Ovary (tissue), 3 donors: ENCODE measurements around the gene WWOX.

Source experiments
- POLR2A ChIP-seq: fragments of 450-650 bp; IDR thresholded peaks from one replicate; pipeline ENCODE4 v1.6.1; 2017; ENCODE audit warnings: antibody characterized with exemption, mild to moderate bottlenecking, moderate library complexity
- TF ChIP-seq, protein P1 (sequence below), 3 donors: fragments of 450-650 bp in 2 of 3; fragments of 200-600 bp in 1 of 3; IDR thresholded peaks; one replicate each; pipeline versions ENCODE4 v1.5.1 to v1.8.0; 2016 to 2022; ENCODE audit warnings: antibody characterized with exemption in 3 of 3, mild to moderate bottlenecking in 1 of 3
- donor health status: DM: no; HTN: no; CAD: no.

GRCh38 chr16:78599271-78599670 lies 499.8 kb downstream of the WWOX start:
- TF ChIP-seq, protein P1, sequence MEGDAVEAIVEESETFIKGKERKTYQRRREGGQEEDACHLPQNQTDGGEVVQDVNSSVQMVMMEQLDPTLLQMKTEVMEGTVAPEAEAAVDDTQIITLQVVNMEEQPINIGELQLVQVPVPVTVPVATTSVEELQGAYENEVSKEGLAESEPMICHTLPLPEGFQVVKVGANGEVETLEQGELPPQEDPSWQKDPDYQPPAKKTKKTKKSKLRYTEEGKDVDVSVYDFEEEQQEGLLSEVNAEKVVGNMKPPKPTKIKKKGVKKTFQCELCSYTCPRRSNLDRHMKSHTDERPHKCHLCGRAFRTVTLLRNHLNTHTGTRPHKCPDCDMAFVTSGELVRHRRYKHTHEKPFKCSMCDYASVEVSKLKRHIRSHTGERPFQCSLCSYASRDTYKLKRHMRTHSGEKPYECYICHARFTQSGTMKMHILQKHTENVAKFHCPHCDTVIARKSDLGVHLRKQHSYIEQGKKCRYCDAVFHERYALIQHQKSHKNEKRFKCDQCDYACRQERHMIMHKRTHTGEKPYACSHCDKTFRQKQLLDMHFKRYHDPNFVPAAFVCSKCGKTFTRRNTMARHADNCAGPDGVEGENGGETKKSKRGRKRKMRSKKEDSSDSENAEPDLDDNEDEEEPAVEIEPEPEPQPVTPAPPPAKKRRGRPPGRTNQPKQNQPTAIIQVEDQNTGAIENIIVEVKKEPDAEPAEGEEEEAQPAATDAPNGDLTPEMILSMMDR (IDR thresholded peaks at IDR 0.05), result no peak
- TF ChIP-seq POLR2A, result no peak
